HCT116 (cell line): ENCODE measurements around the gene NKX6-2. TPM values are rescaled to one million over a fixed set of nuclear protein-coding genes. Genes with fewer than 3 reads are reported as not detected.

Experiments
- ATAC-seq: fragments of 200-7000 bp; cut with Tn5 transposase; 2 replicates; pipeline ENCODE4 v1.9.1; 2020; ENCODE audit warnings: mild to moderate bottlenecking, moderate library complexity
- BruUV-seq: library from RNA; stranded (reverse); fragments of 400-500 nt; replicated peaks from 2 replicates; lab custom pipeline; 2021; lab: Mats Ljungman, UMichigan
- CTCF ChIA-PET: fragments of 300-600 bp; sonication (Branson Sonifier 250); formaldehyde crosslinking; loops from one replicate; lab custom pipeline; 2021; ENCODE audit warnings: antibody characterized with exemption; lab: Charles Lee
- POLR2A ChIA-PET: fragments of 300-600, 350-600 bp; sonication (Branson Sonifier 250); formaldehyde crosslinking; loops from one replicate; lab custom pipeline; 2021; ENCODE audit warnings: antibody characterized with exemption; lab: Charles Lee
- RAD21 ChIA-PET, 2 experiments: fragments of 300-600 bp; sonication (Branson Sonifier 250); formaldehyde crosslinking; loops; one replicate each; lab custom pipeline; 2023; ENCODE audit warnings: low total read pairs in 2 of 2; ENCODE audit not compliant: uncharacterized antibody in 2 of 2, unreplicated experiment in 2 of 2, low non-redundant PET in 1 of 2; lab: Charles Lee
- DNase-seq: peaks from one replicate; pipeline ENCODE4 v3.0.0-alpha.2; 2010; ENCODE audit warnings: low read depth, low spot score
- H2AFZ ChIP-seq: fragments of 200-600 bp; shearing (Covaris generic), sonication (generic); 2 replicates; pipeline ENCODE4 v1.6.1; 2017; ENCODE audit warnings: low read depth, mixed run types, mixed read lengths, antibody characterized with exemption, low read length; ENCODE audit not compliant: poor library complexity, severe bottlenecking
- H3K27ac ChIP-seq: 2 replicates; pipeline ENCODE4 v1.5.1; 2012; ENCODE audit warnings: low read depth, low read length
- H3K27me3 ChIP-seq: fragments of 200-600 bp; sonication (generic); 2 replicates; pipeline ENCODE4 v1.6.1; 2016; ENCODE audit warnings: mixed run types, low read length, mixed read lengths; ENCODE audit not compliant: insufficient read depth
- H3K36me3 ChIP-seq, 2 experiments: fragments of 200-500 bp in 1 of 2; fragments of 200-600 bp in 1 of 2; sonication (Bioruptor generic) in 1 of 2; sonication (generic) in 1 of 2; 2 replicates each; pipeline versions ENCODE4 v1.5.1 to v1.6.1; 2014 to 2016; ENCODE audit warnings: low read length in 2 of 2, inconsistent platforms in 1 of 2, mixed read lengths in 1 of 2, mixed run types in 1 of 2; ENCODE audit not compliant: insufficient read depth in 2 of 2, control insufficient read depth in 1 of 2
- H3K4me1 ChIP-seq, 2 experiments: fragments of 200-600 bp in 1 of 2; sonication (generic) in 1 of 2; 2 replicates each; pipeline versions ENCODE4 v1.5.1 to v1.6.1; 2012 to 2017; ENCODE audit warnings: low read length in 2 of 2, inconsistent platforms in 1 of 2, mild to moderate bottlenecking in 1 of 2, mixed read lengths in 1 of 2, mixed run types in 1 of 2, moderate library complexity in 1 of 2; ENCODE audit not compliant: insufficient read depth in 2 of 2, control insufficient read depth in 1 of 2
- H3K4me2 ChIP-seq: fragments of 200-600 bp; sonication (generic); 2 replicates; pipeline ENCODE4 v1.6.1; 2017; ENCODE audit warnings: mixed run types, low read length, mixed read lengths
- H3K4me3 ChIP-seq, 2 experiments: fragments of 200-600 bp in 1 of 2; sonication (generic) in 1 of 2; replicated peaks in 1 of 2; 2 replicates each; pipeline ENCODE4 v1.5.1; 2011 to 2016; ENCODE audit warnings: low read length in 2 of 2, control low read depth in 1 of 2, low read depth in 1 of 2, mild to moderate bottlenecking in 1 of 2, mixed read lengths in 1 of 2, mixed run types in 1 of 2
- H3K79me2 ChIP-seq: fragments of 200-600 bp; sonication (generic); 2 replicates; pipeline ENCODE4 v1.6.1; 2017; ENCODE audit warnings: mild to moderate bottlenecking, mixed run types, low read length, moderate library complexity, mixed read lengths; ENCODE audit not compliant: insufficient read depth
- H3K9ac ChIP-seq: fragments of 200-600 bp; sonication (generic); 2 replicates; pipeline ENCODE4 v1.6.1; 2016; ENCODE audit warnings: low read length, mixed read lengths
- H3K9me2 ChIP-seq: fragments of 200-600 bp; sonication (generic), shearing (Covaris generic); 2 replicates; pipeline ENCODE4 v1.6.1; 2017; ENCODE audit warnings: mixed run types, mild to moderate bottlenecking, moderate library complexity; ENCODE audit not compliant: insufficient read depth
- H3K9me3 ChIP-seq, 2 experiments: fragments of 200-500 bp in 1 of 2; fragments of 200-600 bp in 1 of 2; sonication (Bioruptor generic) in 1 of 2; sonication (generic) in 1 of 2; 2 replicates each; pipeline ENCODE4 v1.6.1; 2014 to 2017; ENCODE audit warnings: low read length in 2 of 2, mixed read lengths in 2 of 2, inconsistent platforms in 1 of 2, low read depth in 1 of 2, mild to moderate bottlenecking in 1 of 2, mixed run types in 1 of 2, moderate library complexity in 1 of 2; ENCODE audit not compliant: control insufficient read depth in 1 of 2, insufficient read depth in 1 of 2
- H4K20me1 ChIP-seq: fragments of 200-600 bp; sonication (generic), shearing (Covaris generic); 2 replicates; pipeline ENCODE4 v1.6.1; 2017; ENCODE audit warnings: mixed run types, mild to moderate bottlenecking, moderate library complexity; ENCODE audit not compliant: insufficient read depth
- CTCF ChIP-seq, 3 experiments: fragments of 200-600 bp in 1 of 3; sonication (generic) in 1 of 3; IDR thresholded peaks in 2 of 3; conservative IDR thresholded peaks in 1 of 3; 2 replicates each; pipeline ENCODE4 v1.5.1; 2012 to 2017; ENCODE audit warnings: low read depth in 2 of 3, low read length in 2 of 3, antibody characterized with exemption in 1 of 3, borderline replicate concordance in 1 of 3, control low read depth in 1 of 3, mild to moderate bottlenecking in 1 of 3, mixed read lengths in 1 of 3, mixed run types in 1 of 3, moderate library complexity in 1 of 3; ENCODE audit not compliant: insufficient read depth in 1 of 3
- JUND ChIP-seq: IDR thresholded peaks from 2 replicates; pipeline ENCODE4 v1.6.1; 2012
- RAD21 ChIP-seq: IDR thresholded peaks from 2 replicates; pipeline ENCODE4 v1.6.1; 2012; ENCODE audit warnings: low read depth, mild to moderate bottlenecking
- YY1 ChIP-seq: IDR thresholded peaks from 2 replicates; pipeline ENCODE4 v1.6.1; 2011; ENCODE audit warnings: low read length, low read depth, moderate library complexity, mild to moderate bottlenecking; ENCODE audit not compliant: insufficient replicate concordance; ENCODE audit errors: extremely low read depth
- ZBTB33 ChIP-seq: IDR thresholded peaks from 2 replicates; pipeline ENCODE4 v1.6.1; 2011; ENCODE audit warnings: mild to moderate bottlenecking, low read length, moderate library complexity; ENCODE audit not compliant: insufficient replicate concordance; ENCODE audit errors: extremely low read depth
- intact Hi-C: fragments of 100-400 bp; cut with micrococcal nuclease; formaldehyde crosslinking; loops from 2 replicates; pipeline ENCODE4 v1.10.0; 2022
- total RNA-seq: library from RNA; stranded (reverse); gene quantifications from one replicate; pipeline ENCODE4 v1.2.1, GENCODE V29; 2021; ENCODE audit not compliant: unreplicated experiment

The NKX6-2 gene
- total RNA-seq, 1 experiment from 2014 or later: not detected

DNA sequence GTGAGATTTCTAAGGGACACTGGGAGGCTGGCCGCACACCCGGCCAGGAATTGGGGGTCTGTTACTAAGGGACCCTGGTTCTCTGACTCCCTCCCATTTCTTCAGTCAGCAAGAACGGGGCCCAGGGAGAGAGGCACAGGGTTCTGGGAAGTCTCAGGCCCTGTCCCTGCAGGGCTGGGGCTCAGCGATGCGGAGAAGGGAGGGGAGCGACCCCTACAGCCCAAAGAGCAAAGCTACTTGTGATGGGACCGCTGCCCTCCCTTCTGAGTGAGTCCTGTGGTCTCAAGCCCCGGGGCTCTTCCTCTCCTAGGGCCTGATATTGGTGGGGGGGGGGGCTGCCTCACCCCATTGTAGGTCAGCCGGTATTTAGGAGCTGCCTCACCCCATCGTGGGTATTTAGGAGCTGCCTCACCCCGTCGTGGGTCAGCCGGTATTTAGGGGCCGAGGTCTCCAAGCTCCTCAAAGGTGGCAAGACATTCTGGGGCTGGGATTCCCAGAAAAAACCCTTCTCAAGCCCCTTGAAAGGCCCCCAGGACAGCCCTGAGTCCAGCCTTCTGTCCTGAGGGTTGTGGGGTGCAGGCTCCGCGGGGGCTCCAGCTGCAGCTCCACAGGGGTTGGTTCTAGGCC is 16.9 kb upstream of the NKX6-2 start:
- peak; percentile 8 for DNase-seq
- Histone ChIP-seq H4K20me1 (no peaks in the 10 kb centered on the region), H3K27me3 (no peaks in the 10 kb centered on the region), H3K4me1 (no peaks in the 10 kb centered on the region), H2AFZ (no peak overlapping the region), H3K36me3 (no peaks in the 10 kb centered on the region), H3K79me2 (no peaks in the 10 kb centered on the region), H3K27ac (no peak overlapping the region), H3K9me2 (no peaks in the 10 kb centered on the region), H3K4me3 (no peak overlapping the region), H3K9ac (no peak overlapping the region), H3K9me3 (no peaks in the 10 kb centered on the region), H3K4me2 (no peak overlapping the region)
- TF ChIP-seq RAD21 (peak; percentile 52; the same call in 1 of the 2 replicates), ZBTB33 (no peak), CTCF (IDR thresholded peaks at IDR 0.05 in 2 of 3, conservative IDR thresholded peaks at IDR 0.05 in 1 of 3; ENCODE audit: borderline replicate concordance in 1 of 3, insufficient read depth in 1 of 3, low read depth in 2 of 3, low read length in 2 of 3) (peak; percentile 12 to 40 (median 33); a peak in 4 of 6 replicates), JUND (no peak), YY1 (no peak)
- POLR2A ChIA-PET: no interaction called here
- intact Hi-C loops: no loop called here
- CTCF ChIA-PET: interaction anchor here (2.2 kb wide), 1 partner anchor 148 kb away, joined by 7 read pairs; no protein-coding TSS in a partner anchor
- RAD21 ChIA-PET: no interaction called here
- peak; percentile 81 for ATAC-seq
- BruUV-seq: no TSS peak
